ENCODE results near the gene ZSCAN21.

ZSCAN21 gene

DNA sequence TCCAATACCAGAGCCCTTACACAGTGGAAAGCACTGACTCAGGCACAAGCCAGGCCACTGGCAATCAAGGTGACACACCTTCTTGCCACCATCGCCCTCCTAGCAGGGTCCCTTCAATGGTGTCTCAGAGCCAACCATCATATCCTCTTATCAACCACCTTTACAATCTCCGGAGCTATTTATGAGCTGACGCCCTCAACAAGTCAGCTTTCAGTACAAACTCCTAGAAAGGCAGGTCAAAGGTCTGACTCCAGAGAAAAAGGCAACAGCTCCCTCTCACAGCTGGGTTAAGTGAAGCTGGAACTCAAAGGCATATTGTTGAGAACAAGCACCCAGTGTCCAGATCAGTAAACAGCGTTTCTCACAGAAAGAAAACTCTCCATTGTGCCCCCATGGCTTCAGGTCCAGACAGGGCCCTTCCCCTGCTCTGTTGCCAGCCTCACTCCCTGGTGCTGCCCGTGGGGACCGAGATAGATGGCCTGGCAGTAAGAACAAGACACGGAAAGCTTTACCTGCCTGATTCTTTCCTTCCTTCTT, 29.5 kb downstream of the ZSCAN21 start:
- Histone ChIP-seq H3K9ac (ENCODE audit: low read length) (peak overlapping the region; percentile 18), H3K4me1 (ENCODE audit: control insufficient read depth, insufficient read depth, low read length) (peaks cover 15% of the 10 kb centered on the region), H3K27me3 (replicated peaks; ENCODE audit: control insufficient read depth, insufficient read depth, low read length) (no peaks in the 10 kb centered on the region), H3K9me3 (ENCODE audit: control insufficient read depth, low read length) (no peaks in the 10 kb centered on the region), H3K36me3 (ENCODE audit: control insufficient read depth, insufficient read depth, low read length, severe bottlenecking) (peaks cover 44% of the 10 kb centered on the region), H3K4me3 (ENCODE audit: low read length) (no peak overlapping the region)
- DNase-seq (ENCODE audit: low read depth): no peak

DNA sequence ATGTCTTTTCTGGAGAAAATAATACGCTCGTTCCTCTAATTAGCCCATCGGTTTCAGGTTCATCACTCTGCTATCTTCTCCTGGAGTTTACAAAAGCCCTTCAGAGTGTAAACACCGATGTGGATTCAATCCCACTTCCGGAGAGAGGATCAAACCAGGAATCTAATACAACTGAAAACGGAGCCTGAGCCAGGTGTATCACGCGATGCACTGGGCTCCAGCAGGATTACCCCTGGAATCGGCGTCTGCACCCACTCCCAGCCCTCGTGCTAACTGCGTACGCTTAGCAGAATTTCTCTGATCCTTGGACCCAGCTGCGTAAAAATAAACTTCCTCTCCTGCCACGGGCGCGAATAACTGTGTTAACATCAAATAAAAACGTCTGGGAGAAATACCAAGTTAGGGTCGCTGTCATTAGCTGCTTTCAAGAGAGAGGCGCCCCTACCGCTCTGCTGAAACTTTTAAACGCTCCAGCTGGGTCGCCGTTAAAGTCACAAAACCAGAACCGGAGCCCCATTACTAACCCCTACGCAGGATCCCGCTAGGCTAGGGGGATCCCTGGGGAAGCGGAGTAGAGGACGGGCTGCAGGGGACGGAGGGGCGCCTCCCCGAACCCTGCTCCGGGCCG, 31.4 kb downstream of the ZSCAN21 start:
- Histone ChIP-seq H3K9me3 (ENCODE audit: control insufficient read depth, low read length) (no peaks in the 10 kb centered on the region), H3K27me3 (replicated peaks; ENCODE audit: control insufficient read depth, insufficient read depth, low read length) (no peaks in the 10 kb centered on the region)
- peak; percentile 46 for DNase-seq (ENCODE audit: low read depth)

DNA sequence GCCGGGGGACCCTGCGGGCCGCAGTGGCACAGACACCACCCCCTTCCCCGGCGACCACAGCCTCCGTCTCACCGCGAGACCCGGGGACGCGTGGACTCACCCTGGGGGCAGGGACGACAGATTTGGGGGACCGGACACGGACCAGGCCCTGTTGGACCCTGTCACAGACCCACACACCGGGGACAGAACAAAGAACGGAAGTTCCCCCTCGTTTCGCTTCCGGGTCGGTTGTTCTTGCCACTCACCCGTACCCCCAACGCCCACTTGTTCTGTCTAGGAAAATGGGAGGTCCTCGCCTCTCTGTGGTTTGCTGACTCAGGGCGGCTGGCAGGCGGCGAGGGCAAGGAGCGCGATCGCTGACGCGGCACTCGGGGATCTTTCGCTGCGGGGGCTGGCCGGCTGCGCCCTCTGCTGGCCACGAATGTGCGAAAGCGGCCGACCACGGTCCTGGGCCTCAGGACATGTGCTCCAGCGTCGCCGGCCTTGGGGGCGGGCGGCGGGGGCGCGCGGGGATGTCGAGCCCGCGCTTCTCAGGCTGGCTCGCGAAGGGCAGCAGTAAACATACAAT, 32.0 kb downstream of the ZSCAN21 start, which contains the start of gene ZNF3:
TSS of gene ZNF3 (minus strand) at position 189 of the 568 bp plus-strand sequence. CDS start 4,366 bp downstream, outside the sequence.
- DNase-seq (ENCODE audit: low read depth): peak; percentile 99

More for the DNA sequence above, 31.4 kb downstream of the ZSCAN21 start:
- Histone ChIP-seq H3K36me3 (ENCODE audit: control insufficient read depth, insufficient read depth, low read length, severe bottlenecking) (peaks cover 25% of the 10 kb centered on the region), H3K4me1 (ENCODE audit: control insufficient read depth, insufficient read depth, low read length) (peaks cover 15% of the 10 kb centered on the region), H3K9ac (ENCODE audit: low read length) (peak overlapping the region; percentile 98), H3K4me3 (ENCODE audit: low read length) (peak overlapping the region; percentile 95)

DNA sequence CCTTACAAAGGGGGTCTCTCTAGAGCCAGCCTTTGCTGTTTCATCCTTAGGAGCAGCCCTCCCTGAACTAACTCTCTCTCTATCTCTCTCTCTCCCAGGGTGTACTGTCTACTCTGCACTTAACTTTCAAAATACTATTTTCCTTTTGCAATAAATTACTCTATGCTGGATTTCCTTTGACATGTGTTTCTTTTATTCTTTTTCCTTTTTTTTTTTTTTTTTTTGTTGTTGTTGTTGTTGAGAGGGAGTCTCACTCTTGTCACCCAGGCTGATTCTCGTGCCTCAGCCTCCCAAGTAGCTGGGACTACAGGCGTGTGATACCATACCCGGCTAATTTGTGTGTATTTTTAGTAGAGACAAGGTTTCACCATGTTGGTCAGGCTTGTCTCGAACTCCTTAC, 33.4 kb downstream of the ZSCAN21 start:
- no peak for DNase-seq (ENCODE audit: low read depth)
- Histone ChIP-seq H3K4me3 (ENCODE audit: low read length) (no peak overlapping the region), H3K9ac (ENCODE audit: low read length) (no peak overlapping the region), H3K9me3 (ENCODE audit: control insufficient read depth, low read length) (no peaks in the 10 kb centered on the region), H3K4me1 (ENCODE audit: control insufficient read depth, insufficient read depth, low read length) (peaks cover 15% of the 10 kb centered on the region), H3K36me3 (ENCODE audit: control insufficient read depth, insufficient read depth, low read length, severe bottlenecking) (peaks cover 11% of the 10 kb centered on the region), H3K27me3 (replicated peaks; ENCODE audit: control insufficient read depth, insufficient read depth, low read length) (no peaks in the 10 kb centered on the region)

More for the DNA sequence above, 32.0 kb downstream of the ZSCAN21 start, which contains the start of gene ZNF3:
- H3K4me3 ChIP-seq (ENCODE audit: low read length): peak within 1 kb of the TSS; percentile 95
- H3K36me3 ChIP-seq (ENCODE audit: control insufficient read depth, insufficient read depth, low read length, severe bottlenecking): peaks cover 19% of the 10 kb centered on the region
- no peaks in the 10 kb centered on the region for H3K9me3 ChIP-seq (ENCODE audit: control insufficient read depth, low read length)
- H3K9ac ChIP-seq (ENCODE audit: low read length): peak within 1 kb of the TSS; percentile 98
- no peaks in the 10 kb centered on the region for H3K27me3 ChIP-seq (replicated peaks; ENCODE audit: control insufficient read depth, insufficient read depth, low read length)
- peaks cover 15% of the 10 kb centered on the region for H3K4me1 ChIP-seq (ENCODE audit: control insufficient read depth, insufficient read depth, low read length)

DNA sequence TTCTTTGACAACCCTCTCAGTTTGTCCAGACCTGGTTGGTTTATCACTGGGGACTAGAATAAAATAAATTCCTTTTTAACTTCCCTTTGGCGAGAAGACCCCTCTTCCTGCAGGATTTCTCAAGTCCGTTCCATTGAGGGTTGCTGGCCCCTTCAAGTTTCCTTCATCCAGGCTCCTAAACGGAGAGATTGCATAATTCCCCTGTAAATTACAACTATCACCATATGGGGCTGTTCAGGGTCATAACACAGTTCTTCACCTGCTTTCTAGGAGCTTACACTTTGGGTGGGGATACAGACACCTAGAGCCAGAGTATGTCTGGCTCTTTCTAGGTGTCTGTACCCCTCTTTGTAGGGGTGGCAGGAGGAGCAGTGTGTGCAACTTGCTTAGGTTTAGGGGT, 35.9 kb downstream of the ZSCAN21 start:
- H3K27me3 ChIP-seq (replicated peaks; ENCODE audit: control insufficient read depth, insufficient read depth, low read length): no peaks in the 10 kb centered on the region
- peaks cover 15% of the 10 kb centered on the region for H3K4me1 ChIP-seq (ENCODE audit: control insufficient read depth, insufficient read depth, low read length)
- H3K36me3 ChIP-seq (ENCODE audit: control insufficient read depth, insufficient read depth, low read length, severe bottlenecking): peaks cover 3% of the 10 kb centered on the region
- H3K9me3 ChIP-seq (ENCODE audit: control insufficient read depth, low read length): no peaks in the 10 kb centered on the region
- H3K4me3 ChIP-seq (ENCODE audit: low read length): no peak overlapping the region
- H3K9ac ChIP-seq (ENCODE audit: low read length): no peak overlapping the region
- no peak for DNase-seq (ENCODE audit: low read depth)

DNA sequence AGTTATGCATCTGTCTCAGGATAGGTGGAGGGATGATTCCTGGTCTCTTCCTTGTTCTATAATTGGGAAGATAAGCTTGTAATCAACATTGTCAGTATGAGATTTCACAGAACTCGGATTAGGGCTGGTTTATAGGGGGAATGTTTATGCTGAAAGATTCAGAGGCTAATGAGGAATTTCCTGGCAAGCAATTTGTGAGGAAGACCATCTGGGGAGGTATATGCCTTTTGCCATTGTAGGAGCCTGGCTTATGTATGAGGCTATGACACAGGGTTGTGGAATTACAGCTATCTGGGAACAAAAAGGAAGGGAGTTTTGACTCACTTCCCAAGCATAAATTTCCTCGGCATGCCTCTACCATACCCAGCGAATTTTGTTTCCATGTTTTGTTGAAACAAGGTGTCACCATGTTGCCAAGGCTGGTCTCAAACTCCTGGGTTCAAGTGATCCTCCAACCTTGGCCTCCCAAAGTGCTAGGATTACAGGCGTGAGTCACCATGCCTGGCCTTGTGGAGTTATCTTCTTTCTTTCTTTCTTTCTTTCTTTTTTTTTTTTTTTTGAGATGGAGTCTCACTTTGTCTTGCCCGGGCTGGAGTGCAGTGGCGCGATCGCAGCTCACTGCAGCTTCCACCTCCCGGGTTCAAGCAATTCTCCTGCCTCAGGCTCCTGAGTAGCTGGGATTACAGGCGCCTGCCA, 37.6 kb downstream of the ZSCAN21 start:
- H3K4me1 ChIP-seq (ENCODE audit: control insufficient read depth, insufficient read depth, low read length): peaks cover 22% of the 10 kb centered on the region
- no peaks in the 10 kb centered on the region for H3K9me3 ChIP-seq (ENCODE audit: control insufficient read depth, low read length)
- H3K9ac ChIP-seq (ENCODE audit: low read length): peak overlapping the region; percentile 10
- DNase-seq (ENCODE audit: low read depth): peak; percentile 87
- H3K36me3 ChIP-seq (ENCODE audit: control insufficient read depth, insufficient read depth, low read length, severe bottlenecking): peaks cover 20% of the 10 kb centered on the region
- no peaks in the 10 kb centered on the region for H3K27me3 ChIP-seq (replicated peaks; ENCODE audit: control insufficient read depth, insufficient read depth, low read length)
- H3K4me3 ChIP-seq (ENCODE audit: low read length): no peak overlapping the region

DNA sequence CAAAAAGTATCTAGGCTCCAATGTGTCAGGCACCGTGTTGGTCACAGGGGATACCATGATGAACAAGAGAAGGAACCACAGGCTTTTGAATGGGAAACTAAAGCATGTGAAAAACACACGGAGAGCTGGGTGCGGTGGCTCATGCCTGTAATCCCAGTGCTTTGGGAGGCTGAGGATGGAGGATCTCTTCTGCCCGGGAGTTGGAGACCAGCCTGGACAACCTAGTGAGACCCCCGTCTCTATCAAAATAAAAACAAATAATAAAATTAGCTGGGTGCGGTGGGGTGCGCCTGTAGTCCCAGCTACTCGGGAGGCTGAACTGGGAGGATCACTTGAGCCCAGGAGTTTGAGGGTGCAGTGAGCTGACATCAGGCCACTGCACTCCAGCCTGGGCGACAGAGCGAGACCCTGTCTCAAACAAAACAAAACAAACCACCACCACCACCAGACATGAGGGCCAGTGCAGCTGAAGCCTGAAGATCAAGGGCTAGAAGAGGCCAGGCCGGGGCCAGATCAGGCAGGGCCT, 38.6 kb downstream of the ZSCAN21 start:
- Histone ChIP-seq H3K36me3 (ENCODE audit: control insufficient read depth, insufficient read depth, low read length, severe bottlenecking) (peaks cover 29% of the 10 kb centered on the region), H3K27me3 (replicated peaks; ENCODE audit: control insufficient read depth, insufficient read depth, low read length) (no peaks in the 10 kb centered on the region), H3K9me3 (ENCODE audit: control insufficient read depth, low read length) (no peaks in the 10 kb centered on the region), H3K4me1 (ENCODE audit: control insufficient read depth, insufficient read depth, low read length) (peaks cover 31% of the 10 kb centered on the region), H3K4me3 (ENCODE audit: low read length) (peak overlapping the region; percentile 94), H3K9ac (ENCODE audit: low read length) (peak overlapping the region; percentile 95)
- no peak for DNase-seq (ENCODE audit: low read depth)

DNA sequence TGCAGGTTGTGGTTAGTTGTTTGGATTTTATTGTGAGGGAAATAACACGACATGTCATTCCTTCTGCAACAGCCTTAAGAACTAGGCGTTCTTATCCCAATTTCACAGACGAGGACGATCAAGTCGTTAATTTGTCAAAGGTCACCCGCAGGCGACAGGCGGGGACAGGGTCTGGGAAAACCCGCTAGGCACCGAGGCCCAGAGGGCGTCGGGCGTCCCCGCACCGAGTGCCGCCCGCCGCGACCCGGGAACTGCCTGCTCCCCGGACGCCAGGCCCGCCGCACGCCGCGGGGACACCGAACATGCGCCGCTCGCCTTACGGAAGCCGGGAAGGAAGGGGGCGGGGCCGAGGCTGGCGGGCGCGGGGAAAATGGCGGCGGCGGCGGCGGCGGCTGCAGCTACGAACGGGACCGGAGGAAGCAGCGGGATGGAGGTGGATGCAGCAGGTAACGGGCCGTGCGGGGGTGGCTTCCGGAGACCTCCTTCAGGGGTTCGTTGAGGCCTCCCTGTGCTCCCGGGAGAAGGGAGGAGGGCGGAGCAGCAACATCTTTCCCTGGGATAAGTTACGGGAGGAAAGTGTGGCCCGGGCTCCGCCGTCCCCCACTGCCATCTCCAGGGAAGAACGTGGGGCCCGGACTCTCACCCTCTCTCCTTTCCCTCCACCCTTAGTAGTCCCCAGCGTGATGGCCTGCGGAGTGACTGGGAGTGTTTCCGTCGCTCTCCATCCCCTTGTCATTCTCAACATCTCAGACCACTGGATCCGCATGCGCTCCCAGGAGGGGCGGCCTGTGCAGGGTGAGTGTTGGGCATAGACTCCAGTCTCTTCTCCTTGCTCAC, 39.3 kb downstream of the ZSCAN21 start, which contains the start of gene COPS6:
TSS of gene COPS6 (plus strand) at position 349 of the 837 bp plus-strand sequence. CDS start at position 371, 22 bp downstream.
- Histone ChIP-seq H3K9me3 (ENCODE audit: control insufficient read depth, low read length) (no peaks in the 10 kb centered on the region), H3K27me3 (replicated peaks; ENCODE audit: control insufficient read depth, insufficient read depth, low read length) (no peaks in the 10 kb centered on the region), H3K9ac (ENCODE audit: low read length) (peak within 1 kb of the TSS; percentile 95), H3K36me3 (ENCODE audit: control insufficient read depth, insufficient read depth, low read length, severe bottlenecking) (peaks cover 36% of the 10 kb centered on the region), H3K4me3 (ENCODE audit: low read length) (peak within 1 kb of the TSS; percentile 94), H3K4me1 (ENCODE audit: control insufficient read depth, insufficient read depth, low read length) (peaks cover 37% of the 10 kb centered on the region)
- DNase-seq (ENCODE audit: low read depth): peak; percentile 90

DNA sequence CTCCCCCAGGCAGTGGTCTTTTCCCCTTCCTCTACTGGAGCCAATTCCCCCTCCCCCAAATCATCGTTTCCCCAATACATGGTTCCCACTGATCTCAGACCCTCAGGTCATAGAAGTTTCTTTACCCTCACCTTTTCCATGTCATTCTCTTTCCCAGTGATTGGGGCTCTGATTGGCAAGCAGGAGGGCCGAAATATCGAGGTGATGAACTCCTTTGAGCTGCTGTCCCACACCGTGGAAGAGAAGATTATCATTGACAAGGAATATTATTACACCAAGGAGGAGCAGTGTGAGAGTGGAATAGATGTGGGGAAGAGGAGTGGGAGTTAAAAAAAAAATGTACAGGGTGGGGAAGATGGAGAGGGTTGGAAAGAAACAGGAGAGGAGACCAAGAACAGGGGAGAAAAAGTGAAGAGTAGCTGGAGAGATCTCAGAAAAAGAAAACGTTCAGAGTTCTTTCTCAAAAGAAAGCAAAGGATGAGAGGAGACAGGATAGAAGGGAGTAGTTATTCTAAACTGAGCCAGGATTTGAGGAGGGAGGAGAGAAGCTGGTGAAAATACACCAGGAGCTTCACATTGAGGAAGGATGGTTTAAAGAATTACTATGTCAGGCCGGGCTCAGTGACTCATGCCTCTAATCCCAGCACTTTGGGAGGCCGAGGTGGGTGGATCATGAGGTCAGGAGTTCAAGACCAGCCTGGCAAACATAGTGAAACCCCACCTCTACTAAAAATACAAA, 40.1 kb downstream of the ZSCAN21 start:
- no peaks in the 10 kb centered on the region for H3K27me3 ChIP-seq (replicated peaks; ENCODE audit: control insufficient read depth, insufficient read depth, low read length)
- no peaks in the 10 kb centered on the region for H3K9me3 ChIP-seq (ENCODE audit: control insufficient read depth, low read length)
- H3K4me1 ChIP-seq (ENCODE audit: control insufficient read depth, insufficient read depth, low read length): peaks cover 42% of the 10 kb centered on the region
- H3K36me3 ChIP-seq (ENCODE audit: control insufficient read depth, insufficient read depth, low read length, severe bottlenecking): peaks cover 44% of the 10 kb centered on the region
- H3K4me3 ChIP-seq (ENCODE audit: low read length): peak overlapping the region; percentile 94
- peak overlapping the region; percentile 95 for H3K9ac ChIP-seq (ENCODE audit: low read length)
- DNase-seq (ENCODE audit: low read depth): peak; percentile 43
